Suprapubic skin (tissue), 4 donors: ENCODE data around the gene AFF1. TPM values are rescaled to one million over a fixed set of nuclear protein-coding genes. Genes with fewer than 3 reads are reported as not detected.
"Not testable (repeated sequence)": the region's sequence is repeated elsewhere in the genome, so short reads cannot be mapped to it uniquely, and the experiment has no call there.

Experiments used
- DNase-seq, 2 donors: peaks; one replicate each; pipeline ENCODE4 v3.0.0-alpha.2; 2019; ENCODE audit warnings: low spot score in 2 of 2
- H3K27ac ChIP-seq: fragments of 200-600 bp; sonication (generic); one replicate; pipeline ENCODE4 v1.5.1; 2019
- H3K27me3 ChIP-seq: fragments of 200-600 bp; sonication (generic); one replicate; pipeline ENCODE4 v1.5.1; 2019
- H3K36me3 ChIP-seq: fragments of 200-600 bp; sonication (generic); one replicate; pipeline ENCODE4 v1.5.1; 2019
- H3K4me1 ChIP-seq: fragments of 200-600 bp; sonication (generic); one replicate; pipeline ENCODE4 v1.5.1; 2019
- H3K4me3 ChIP-seq: fragments of 200-600 bp; sonication (generic); one replicate; pipeline ENCODE4 v1.5.1; 2019; ENCODE audit warnings: mild to moderate bottlenecking
- H3K9me3 ChIP-seq: fragments of 200-600 bp; sonication (generic); one replicate; pipeline ENCODE4 v1.5.1; 2019
- CTCF ChIP-seq, 2 donors: fragments of 200-600 bp in 1 of 2; fragments of 450-650 bp in 1 of 2; sonication (generic) in 1 of 2; IDR thresholded peaks; one replicate each; pipeline ENCODE4 v1.5.1; 2016 to 2019; ENCODE audit warnings: antibody characterized with exemption in 2 of 2, mild to moderate bottlenecking in 1 of 2, moderate library complexity in 1 of 2
- EP300 ChIP-seq: sonication (generic); formaldehyde crosslinking; IDR thresholded peaks from one replicate; pipeline ENCODE4 v1.6.1; 2017; ENCODE audit warnings: antibody characterized with exemption
- POLR2A ChIP-seq, 2 donors: fragments of 450-650 bp; IDR thresholded peaks; one replicate each; pipeline ENCODE4 v1.6.1; 2017; ENCODE audit warnings: antibody characterized with exemption in 2 of 2, mild to moderate bottlenecking in 2 of 2, moderate library complexity in 2 of 2
- POLR2AphosphoS5 ChIP-seq, 3 donors: sonication (generic); formaldehyde crosslinking; IDR thresholded peaks; one replicate each; pipeline ENCODE4 v1.6.1; 2017; ENCODE audit warnings: antibody characterized with exemption in 3 of 3
- WGBS: methylation state at CpG from one replicate; pipeline ENCODE4 v1.1.5; 2018; 5-methylcytosine and 5-hydroxymethylcytosine counted together
- total RNA-seq, 4 donors: library from RNA; depleted of rRNA; stranded (reverse); fragments of >200 nt; gene quantifications; one replicate each; pipeline ENCODE4 v1.1.0, GENCODE V29; 2016

Gene AFF1
- total RNA-seq, 4 donors from 2014 or later, result 67.2 to 175 (median 103) TPM

- Histone ChIP-seq H3K4me3 (peak overlapping the region; percentile 84), H3K36me3 (no peaks in the 10 kb centered on the region), H3K27me3 (no peaks in the 10 kb centered on the region), H3K9me3 (no peaks in the 10 kb centered on the region), H3K4me1 (peaks cover 51% of the 10 kb centered on the region), H3K27ac (peak overlapping the region; percentile 99)
- DNase-seq, result peak; percentile 80 to 90
- WGBS, result under 1% methylated on average over 22 of the region's 22 CpGs
- TF ChIP-seq CTCF (IDR thresholded peaks at IDR 0.05) (no peak), POLR2AphosphoS5 (IDR thresholded peaks at IDR 0.05) (no peak), POLR2A (IDR thresholded peaks at IDR 0.05) (no peak), EP300 (no peak)
Observed at GRCh38 chr4:87007528-87008446, 73.0 kb downstream of the AFF1 start.

- Histone ChIP-seq H3K36me3 (no peaks in the 10 kb centered on the region), H3K9me3 (no peaks in the 10 kb centered on the region), H3K27me3 (no peaks in the 10 kb centered on the region), H3K27ac (peak overlapping the region; percentile 43), H3K4me3 (peak overlapping the region; percentile 84), H3K4me1 (peaks cover 65% of the 10 kb centered on the region)
- TF ChIP-seq POLR2AphosphoS5 (IDR thresholded peaks at IDR 0.05) (no peak), EP300 (no peak), CTCF (IDR thresholded peaks at IDR 0.05) (no peak), POLR2A (IDR thresholded peaks at IDR 0.05) (no peak)
- 19% methylated on average over 2 of the region's 2 CpGs for WGBS
- no peak for DNase-seq
Observed at GRCh38 chr4:87009095-87009648, 74.4 kb downstream of the AFF1 start.

- Histone ChIP-seq H3K9me3 (no peaks in the 10 kb centered on the region), H3K36me3 (no peaks in the 10 kb centered on the region), H3K27me3 (no peaks in the 10 kb centered on the region), H3K4me1 (peaks cover 73% of the 10 kb centered on the region), H3K27ac (peak overlapping the region; percentile 31), H3K4me3 (no peak overlapping the region)
- TF ChIP-seq POLR2AphosphoS5 (IDR thresholded peaks at IDR 0.05) (no peak), CTCF (IDR thresholded peaks at IDR 0.05) (no peak)
- DNase-seq, result no peak
- 94% methylated on average over 1 of the region's 1 CpG for WGBS
Observed at GRCh38 chr4:87010192-87010591, 75.4 kb downstream of the AFF1 start.

- TF ChIP-seq POLR2AphosphoS5 (IDR thresholded peaks at IDR 0.05) (no peak), POLR2A (IDR thresholded peaks at IDR 0.05) (no peak)
- Histone ChIP-seq H3K9me3 (no peaks in the 10 kb centered on the region), H3K27me3 (no peaks in the 10 kb centered on the region), H3K36me3 (no peaks in the 10 kb centered on the region), H3K4me1 (peaks cover 83% of the 10 kb centered on the region), H3K4me3 (no peak overlapping the region), H3K27ac (peak overlapping the region; percentile 81)
- DNase-seq, result no peak
- WGBS, result 37% methylated on average over 5 of the region's 5 CpGs
Observed at GRCh38 chr4:87011340-87012034, 76.7 kb downstream of the AFF1 start.

GRCh38 chr4:87012265-87012953, 77.6 kb downstream of the AFF1 start:
- H3K27ac ChIP-seq, result peak overlapping the region; percentile 81
- no peak overlapping the region for H3K4me3 ChIP-seq
- peaks cover 85% of the 10 kb centered on the region for H3K4me1 ChIP-seq
- TF ChIP-seq EP300 (no peak), POLR2AphosphoS5 (IDR thresholded peaks at IDR 0.05) (no peak), CTCF (IDR thresholded peaks at IDR 0.05) (no peak), POLR2A (IDR thresholded peaks at IDR 0.05) (no peak)
- no peaks in the 10 kb centered on the region for H3K9me3 ChIP-seq
- no peak for DNase-seq
- 54% methylated on average over 4 of the region's 4 CpGs for WGBS
- H3K36me3 ChIP-seq, result no peaks in the 10 kb centered on the region
- no peaks in the 10 kb centered on the region for H3K27me3 ChIP-seq

GRCh38 chr4:87012954-87013308, 78.1 kb downstream of the AFF1 start:
- Histone ChIP-seq H3K4me1 (peaks cover 88% of the 10 kb centered on the region), H3K27ac (peak overlapping the region; percentile 70)
- not testable (repeated sequence) for H3K9me3 ChIP-seq, H3K36me3 ChIP-seq, H3K4me3 ChIP-seq, DNase-seq, H3K27me3 ChIP-seq
- 83% methylated on average over 7 of the region's 9 CpGs for WGBS
